PC-9 (cell line): ENCODE results near the gene ANKFN1.

Experiments
- CTCF ChIP-seq: fragments of 200-600 bp; sonication (generic); conservative IDR thresholded peaks from 2 replicates; pipeline ENCODE4 v1.6.1; 2017; ENCODE audit warnings: mixed run types, antibody characterized with exemption, mild to moderate bottlenecking, moderate library complexity
- EZH2 ChIP-seq: fragments of 200-600 bp; sonication (generic); IDR thresholded peaks from 2 replicates; pipeline ENCODE4 v1.8.0; 2017; ENCODE audit warnings: antibody characterized with exemption, low read depth

- no peak for TF ChIP-seq CTCF
- no peak for TF ChIP-seq EZH2
Observed at GRCh38 chr17:56536766-56537165, 383.5 kb downstream of the ANKFN1 start.
